Activated CD4-positive, alpha-beta T cell treated with anti-CD3 and anti-CD28 coated beads for 36 hours (primary cell): Measurements from ENCODE around the gene MAPK1IP1L. TPM values are rescaled to one million over a fixed set of nuclear protein-coding genes. Genes with fewer than 3 reads are reported as not detected.

ENCODE experiments used
- ATAC-seq: fragments of 200-7000 bp; cut with Tn5 transposase; one replicate; pipeline ENCODE4 v1.10.0; 2021; ENCODE audit warnings: mild to moderate bottlenecking, moderate library complexity
- CTCF ChIA-PET: fragments of 350-600 bp; sonication (Branson Sonifier 250); formaldehyde crosslinking; loops from one replicate; lab custom pipeline; 2021; ENCODE audit warnings: antibody characterized with exemption; lab: Charles Lee
- POLR2A ChIA-PET: fragments of 350-600 bp; sonication (Branson Sonifier 250); formaldehyde crosslinking; loops from one replicate; lab custom pipeline; 2021; ENCODE audit warnings: antibody characterized with exemption, inconsistent platforms; lab: Charles Lee
- DNase-seq: peaks from one replicate; pipeline ENCODE4 v3.0.0-alpha.2; 2020
- H3K27ac Mint-ChIP-seq: one replicate; pipeline ENCODE4 v1.8.0; 2021; ENCODE audit warnings: mixed read lengths
- H3K27me3 Mint-ChIP-seq: one replicate; pipeline ENCODE4 v1.8.0; 2021; ENCODE audit warnings: mixed read lengths
- H3K36me3 Mint-ChIP-seq: one replicate; pipeline ENCODE4 v1.8.0; 2021; ENCODE audit warnings: low read depth, mixed read lengths
- H3K4me1 Mint-ChIP-seq: one replicate; pipeline ENCODE4 v1.8.0; 2021; ENCODE audit warnings: mixed read lengths
- H3K4me3 Mint-ChIP-seq: one replicate; pipeline ENCODE4 v1.8.0; 2021; ENCODE audit warnings: mild to moderate bottlenecking, moderate library complexity, mixed read lengths
- H3K9me3 Mint-ChIP-seq: one replicate; pipeline ENCODE4 v1.8.0; 2021; ENCODE audit warnings: low read depth, mixed read lengths
- intact Hi-C, 2 experiments: fragments of 100-400 bp; cut with DNase I in 1 of 2; cut with micrococcal nuclease in 1 of 2; formaldehyde crosslinking; loops; one replicate each; pipeline versions ENCODE4 v1.14.2 to v1.15.1; 2022 to 2024; cut with DNase I, micrococcal nuclease
- total RNA-seq, 2 experiments: library from RNA; stranded (reverse); gene quantifications; one replicate each; pipeline ENCODE4 v1.2.3, GENCODE V29; 2021

Gene MAPK1IP1L
- total RNA-seq, 2 experiments from 2014 or later = 98.6 to 180 TPM

DNA sequence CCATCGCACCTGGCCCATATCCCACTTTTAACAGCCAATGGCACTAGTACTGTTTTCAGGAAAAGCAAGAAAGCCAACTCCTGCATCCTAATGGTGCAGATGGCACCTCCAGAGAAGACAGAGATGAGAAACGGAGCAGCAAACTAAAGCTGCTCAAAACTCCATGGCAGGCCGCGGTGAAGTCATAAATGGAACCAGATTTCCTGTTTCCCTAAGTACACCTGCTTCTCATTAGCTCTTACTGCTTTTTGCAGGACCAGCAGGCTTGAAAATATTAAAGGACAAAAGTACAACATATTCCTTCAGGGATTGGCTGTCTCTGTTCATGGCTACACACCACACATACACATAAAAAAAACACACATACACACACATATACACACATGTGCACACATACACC is 40.9 kb downstream of the MAPK1IP1L start:
- H3K9me3 Mint-ChIP-seq = no peaks in the 10 kb centered on the region
- ATAC-seq = no peak
- H3K27ac Mint-ChIP-seq = no peak overlapping the region
- CTCF ChIA-PET = interaction anchor here (0.9 to 2.2 kb wide), 4 partner anchors 41 to 121 kb away, joined by 3 to 8 read pairs (median 4); partner anchors contain the start of gene MAPK1IP1L
- DNase-seq = no peak
- H3K27me3 Mint-ChIP-seq = no peaks in the 10 kb centered on the region
- intact Hi-C loops = loop anchor here in 1 of 2 experiments (10.0 kb wide), 1 partner anchor 282 kb away; no protein-coding TSS in a partner anchor
- peaks cover 8% of the 10 kb centered on the region for H3K4me1 Mint-ChIP-seq
- H3K4me3 Mint-ChIP-seq = no peak overlapping the region
- POLR2A ChIA-PET = no interaction called here
- H3K36me3 Mint-ChIP-seq = no peaks in the 10 kb centered on the region

DNA sequence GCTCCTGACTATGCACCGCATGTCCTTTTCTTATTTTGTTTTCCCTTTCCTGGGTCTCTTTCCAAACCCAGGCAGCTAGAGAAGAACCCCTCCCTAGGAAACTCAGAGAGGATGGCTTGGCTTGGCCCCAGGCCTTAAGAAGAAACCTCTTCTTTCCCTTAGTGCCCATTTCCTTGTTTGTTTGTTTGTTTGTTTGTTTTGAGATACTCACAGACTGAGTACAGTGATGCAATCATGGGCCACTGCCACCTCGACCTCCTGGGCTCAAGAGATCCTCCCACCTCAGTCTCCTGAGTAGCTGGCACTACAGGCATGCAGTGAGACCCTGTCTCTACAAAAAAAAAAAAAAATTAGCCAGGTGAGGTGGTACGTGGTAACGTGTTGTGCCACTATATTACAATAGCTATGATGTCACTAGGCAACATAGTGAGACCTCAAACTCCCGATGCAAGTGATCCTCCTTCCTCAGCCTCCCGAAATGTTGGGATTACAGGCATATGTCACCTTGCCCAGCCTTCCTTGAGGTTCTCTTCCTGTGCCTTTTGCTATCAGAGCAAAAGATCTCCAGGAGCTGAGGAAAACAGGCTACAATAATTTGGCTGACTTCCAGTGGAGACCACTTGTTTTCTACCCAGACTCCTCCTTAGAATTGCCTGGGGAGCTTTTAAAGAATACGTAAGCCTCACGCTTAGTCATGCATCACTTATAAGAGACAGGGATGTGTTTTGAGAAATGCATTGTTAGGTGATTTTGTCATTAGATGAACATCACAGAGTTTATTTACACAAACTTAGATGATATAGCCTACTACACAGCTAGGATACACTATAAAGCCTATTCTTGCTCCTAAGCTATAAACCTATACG is 43.1 kb downstream of the MAPK1IP1L start:
- H3K27ac Mint-ChIP-seq = no peak overlapping the region
- ChIA-PET CTCF (interaction anchor here (0.7 to 1.5 kb wide), 7 partner anchors 8 to 260 kb away, joined by 3 to 5 read pairs (median 3); no protein-coding TSS in a partner anchor), POLR2A (no interaction called here)
- no peak overlapping the region for H3K4me3 Mint-ChIP-seq
- H3K27me3 Mint-ChIP-seq = no peaks in the 10 kb centered on the region
- H3K4me1 Mint-ChIP-seq = peaks cover 20% of the 10 kb centered on the region
- intact Hi-C loops = loop anchor here in 1 of 2 experiments (5.0 to 10.0 kb wide), 2 partner anchors 280 to 338 kb away; no protein-coding TSS in a partner anchor
- DNase-seq (no peak), ATAC-seq (no peak)
- no peaks in the 10 kb centered on the region for H3K36me3 Mint-ChIP-seq
- H3K9me3 Mint-ChIP-seq = no peaks in the 10 kb centered on the region

DNA sequence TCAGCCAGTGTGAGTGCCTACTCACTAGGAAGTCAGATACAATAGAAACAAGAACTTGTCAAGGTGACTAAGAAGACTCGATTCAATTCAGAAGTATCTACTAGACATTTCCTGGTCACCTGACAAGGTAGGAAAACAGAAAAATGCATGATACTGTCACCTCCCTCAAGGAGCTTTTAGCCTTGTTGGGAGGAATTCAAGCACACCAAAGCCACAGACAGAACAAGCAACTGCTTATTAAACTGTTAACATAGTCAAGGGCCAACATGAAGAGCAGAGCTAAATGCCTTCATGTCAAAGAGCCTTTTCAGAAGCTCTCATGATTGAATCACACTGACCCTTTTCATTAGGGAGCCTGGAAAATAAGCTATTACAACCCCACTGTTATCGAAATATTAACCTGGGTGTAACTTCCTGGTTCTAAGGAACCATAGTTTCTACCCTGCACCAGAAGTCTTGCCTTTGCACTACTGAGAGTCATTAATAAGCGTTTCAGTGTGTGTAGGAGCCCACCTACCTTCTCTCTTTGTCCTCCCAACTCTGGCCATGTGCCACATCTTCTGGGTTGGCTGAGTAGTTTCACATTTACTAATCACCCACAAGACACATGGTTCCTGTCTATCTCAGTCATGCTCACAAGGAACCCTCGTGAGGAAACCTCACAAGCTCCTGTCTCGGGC is 46.6 kb downstream of the MAPK1IP1L start:
- no peaks in the 10 kb centered on the region for H3K36me3 Mint-ChIP-seq
- H3K4me3 Mint-ChIP-seq = no peak overlapping the region
- peaks cover 31% of the 10 kb centered on the region for H3K4me1 Mint-ChIP-seq
- ChIA-PET POLR2A (interaction anchor here (0.7 to 1.5 kb wide), 4 partner anchors 10 to 256 kb away, joined by 3 to 5 read pairs (median 3); no protein-coding TSS in a partner anchor), CTCF (interaction anchor here (0.5 to 1.9 kb wide), 9 partner anchors 9 to 234 kb away, joined by 3 to 9 read pairs (median 4); partner anchors contain the start of gene MAPK1IP1L)
- H3K27ac Mint-ChIP-seq = peak overlapping the region; percentile 81
- peak; percentile 75 for ATAC-seq
- H3K9me3 Mint-ChIP-seq = no peaks in the 10 kb centered on the region
- peak; percentile 71 for DNase-seq
- H3K27me3 Mint-ChIP-seq = no peaks in the 10 kb centered on the region
- intact Hi-C loops = loop anchor here (1.0 to 10.0 kb wide), 4 partner anchors 29 to 334 kb away; partner anchors contain the start of gene MAPK1IP1L (in 1 of the 2)

DNA sequence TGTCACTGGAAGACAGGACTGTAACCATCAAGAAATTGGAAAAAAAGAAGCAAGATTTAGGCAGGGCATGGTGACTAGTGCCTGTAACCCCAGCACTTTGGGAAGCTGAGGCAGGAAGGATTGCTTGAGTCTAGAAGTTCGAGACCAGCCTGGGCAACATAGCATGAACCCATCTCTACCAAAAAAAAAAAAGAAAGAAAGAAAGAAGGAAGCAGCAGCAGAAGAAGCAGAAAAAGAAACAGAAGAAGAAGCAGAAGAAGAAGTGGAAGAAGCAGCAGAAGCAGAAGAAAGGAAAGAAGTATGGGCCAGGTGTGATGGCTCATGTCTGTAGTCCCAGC is 47.1 kb downstream of the MAPK1IP1L start:
- Mint-ChIP-seq H3K27ac (peak overlapping the region; percentile 81), H3K9me3 (no peaks in the 10 kb centered on the region), H3K4me3 (no peak overlapping the region), H3K36me3 (no peaks in the 10 kb centered on the region), H3K4me1 (peaks cover 36% of the 10 kb centered on the region), H3K27me3 (no peaks in the 10 kb centered on the region)
- DNase-seq (no peak), ATAC-seq (no peak)
- intact Hi-C loops = loop anchor here in 1 of 2 experiments (1.0 to 10.0 kb wide), 3 partner anchors 47 to 334 kb away; partner anchors contain the start of gene MAPK1IP1L
- CTCF ChIA-PET = interaction anchor here (0.7 to 1.9 kb wide), 7 partner anchors 9 to 234 kb away, joined by 3 to 9 read pairs (median 5); partner anchors contain the start of gene MAPK1IP1L
- POLR2A ChIA-PET = interaction anchor here (0.7 to 1.5 kb wide), 4 partner anchors 9 to 256 kb away, joined by 3 to 5 read pairs (median 3); no protein-coding TSS in a partner anchor

DNA sequence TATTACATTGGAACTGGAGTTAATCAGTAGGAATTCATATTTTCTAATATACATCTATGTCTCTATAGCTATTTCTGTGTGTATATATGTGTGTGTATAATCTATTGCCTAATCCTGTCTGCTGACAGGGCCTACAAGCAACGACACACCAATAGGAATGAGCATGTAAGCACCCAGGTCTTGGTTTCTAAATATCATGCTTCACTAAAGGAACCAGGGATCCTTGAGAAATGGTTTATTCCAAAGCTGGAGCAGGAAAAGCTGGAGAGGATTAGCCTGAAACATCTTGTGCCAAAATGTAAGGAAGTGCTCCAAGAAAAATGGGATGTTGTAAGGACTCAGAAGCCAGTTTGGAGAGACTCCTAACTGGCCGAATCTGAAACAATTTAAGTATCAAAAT is 48.3 kb downstream of the MAPK1IP1L start:
- ChIA-PET POLR2A (no interaction called here), CTCF (no interaction called here)
- H3K36me3 Mint-ChIP-seq = no peaks in the 10 kb centered on the region
- H3K27ac Mint-ChIP-seq = no peak overlapping the region
- H3K4me3 Mint-ChIP-seq = no peak overlapping the region
- H3K27me3 Mint-ChIP-seq = no peaks in the 10 kb centered on the region
- ATAC-seq = no peak
- DNase-seq = no peak
- peaks cover 2% of the 10 kb centered on the region for H3K9me3 Mint-ChIP-seq
- intact Hi-C loops = loop anchor here in 1 of 2 experiments (5.0 to 10.0 kb wide), 2 partner anchors 275 to 333 kb away; no protein-coding TSS in a partner anchor
- H3K4me1 Mint-ChIP-seq = peaks cover 47% of the 10 kb centered on the region

DNA sequence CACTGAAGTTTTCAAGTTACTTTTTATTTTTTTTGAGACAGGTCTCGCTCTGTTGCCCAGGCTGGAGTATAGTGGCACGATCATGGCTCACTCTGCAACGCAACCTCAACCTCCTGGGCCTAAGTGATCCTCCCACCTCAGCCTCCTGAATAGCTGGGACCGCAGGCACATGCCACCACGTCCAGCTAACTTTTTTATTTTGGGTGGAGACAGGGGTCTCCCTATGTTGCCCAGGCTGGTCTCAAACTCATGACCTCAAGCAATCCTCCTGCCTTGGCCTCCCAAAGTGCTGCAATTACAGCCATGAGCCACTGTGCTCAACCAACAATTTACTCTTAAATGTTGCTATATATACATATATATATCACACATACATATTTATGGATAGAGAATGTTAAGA is 50.3 kb downstream of the MAPK1IP1L start:
- H3K27ac Mint-ChIP-seq = no peak overlapping the region
- POLR2A ChIA-PET = interaction anchor here (0.7 to 1.0 kb wide), 2 partner anchors 50 to 220 kb away, joined by 3 read pairs; partner anchors contain the start of gene MAPK1IP1L

DNA sequence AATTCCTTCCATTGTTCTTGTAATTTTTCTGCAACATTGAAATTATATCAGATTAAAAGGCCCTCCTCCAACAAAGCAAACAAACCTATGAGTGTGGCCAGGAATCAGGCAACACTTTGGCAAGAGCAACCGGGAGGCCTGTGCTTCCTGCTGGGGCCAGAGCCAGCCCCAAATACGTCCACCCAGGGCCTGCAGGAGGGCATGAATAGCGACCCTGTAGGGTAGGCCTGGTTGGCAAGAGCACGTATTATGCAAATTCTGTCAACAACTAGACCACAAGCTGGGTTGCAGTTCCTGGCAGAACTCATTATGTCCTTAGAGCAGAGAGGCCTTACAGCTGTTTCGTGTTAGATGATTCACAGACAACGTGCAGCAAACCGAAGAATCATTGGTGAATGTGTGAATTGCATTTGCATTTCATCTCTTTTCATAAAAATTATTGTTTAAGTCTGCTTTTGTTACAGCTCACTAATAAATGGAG is 50.7 kb downstream of the MAPK1IP1L start:
- DNase-seq = peak; percentile 72
- peaks cover 2% of the 10 kb centered on the region for H3K9me3 Mint-ChIP-seq
- ATAC-seq = peak; percentile 62
- no peaks in the 10 kb centered on the region for H3K27me3 Mint-ChIP-seq
- ChIA-PET POLR2A (interaction anchor here (0.6 to 1.0 kb wide), 4 partner anchors 51 to 221 kb away, joined by 3 to 5 read pairs (median 4); partner anchors contain the start of gene MAPK1IP1L), CTCF (interaction anchor here (0.7 to 2.4 kb wide), 6 partner anchors 8 to 344 kb away, joined by 3 to 8 read pairs (median 4); partner anchors contain the start of gene MAPK1IP1L)
- intact Hi-C loops = no loop called here
- H3K27ac Mint-ChIP-seq = peak overlapping the region; percentile 89
- peaks cover 43% of the 10 kb centered on the region for H3K4me1 Mint-ChIP-seq
- no peaks in the 10 kb centered on the region for H3K36me3 Mint-ChIP-seq
- H3K4me3 Mint-ChIP-seq = peak overlapping the region; percentile 49

More for the DNA sequence above, 50.3 kb downstream of the MAPK1IP1L start:
- CTCF ChIA-PET = interaction anchor here (1.5 to 2.4 kb wide), 3 partner anchors 8 to 50 kb away, joined by 4 to 8 read pairs (median 5); partner anchors contain the start of gene MAPK1IP1L
- DNase-seq (no peak), ATAC-seq (no peak)
- intact Hi-C loops = no loop called here
- Mint-ChIP-seq H3K4me1 (peaks cover 47% of the 10 kb centered on the region), H3K36me3 (no peaks in the 10 kb centered on the region), H3K9me3 (peaks cover 2% of the 10 kb centered on the region), H3K4me3 (no peak overlapping the region), H3K27me3 (no peaks in the 10 kb centered on the region)

DNA sequence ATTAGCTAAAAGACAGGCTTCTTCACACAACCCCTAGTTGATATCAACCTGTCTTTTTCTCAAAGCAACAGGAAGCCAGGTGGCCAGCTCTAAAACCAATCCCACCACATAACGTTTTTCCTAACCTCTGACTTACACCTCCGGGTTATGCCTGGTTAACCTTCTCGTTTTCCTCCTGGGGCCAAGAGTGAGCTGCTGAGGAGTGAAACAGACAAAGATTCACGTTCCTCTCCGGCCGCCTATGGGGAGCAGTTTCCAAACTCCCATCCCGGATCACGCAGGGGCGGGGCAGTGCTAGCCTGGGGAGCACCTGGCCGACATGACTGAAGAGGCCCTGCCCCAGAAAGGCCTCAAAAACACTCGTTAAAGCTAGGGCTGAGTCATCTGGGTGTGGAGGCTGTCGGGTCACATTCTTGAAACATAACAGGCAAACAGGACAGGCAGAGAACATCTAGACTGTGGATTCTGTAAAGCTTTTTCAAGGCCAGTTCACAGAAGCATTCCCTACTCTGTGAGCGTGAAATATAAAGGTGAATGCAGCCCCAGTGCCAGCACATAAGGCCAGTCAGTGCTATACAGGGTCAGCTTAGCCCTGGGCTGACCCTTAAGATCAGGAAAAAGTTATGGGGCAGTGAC is 51.7 kb downstream of the MAPK1IP1L start:
- peak overlapping the region; percentile 49 for H3K4me3 Mint-ChIP-seq
- no peaks in the 10 kb centered on the region for H3K27me3 Mint-ChIP-seq
- ChIA-PET CTCF (interaction anchor here (0.8 to 2.4 kb wide), 7 partner anchors 9 to 56 kb away, joined by 3 to 8 read pairs (median 4); partner anchors contain the start of gene MAPK1IP1L), POLR2A (no interaction called here)
- intact Hi-C loops = loop anchor here in 1 of 2 experiments (1.0 kb wide), 1 partner anchor 88 kb away; the partner anchor contains the start of gene DLGAP5
- ATAC-seq (peak; percentile 69), DNase-seq (peak; percentile 66)
- H3K9me3 Mint-ChIP-seq = peaks cover 2% of the 10 kb centered on the region
- peak overlapping the region; percentile 89 for H3K27ac Mint-ChIP-seq
- no peaks in the 10 kb centered on the region for H3K36me3 Mint-ChIP-seq
- peaks cover 42% of the 10 kb centered on the region for H3K4me1 Mint-ChIP-seq

DNA sequence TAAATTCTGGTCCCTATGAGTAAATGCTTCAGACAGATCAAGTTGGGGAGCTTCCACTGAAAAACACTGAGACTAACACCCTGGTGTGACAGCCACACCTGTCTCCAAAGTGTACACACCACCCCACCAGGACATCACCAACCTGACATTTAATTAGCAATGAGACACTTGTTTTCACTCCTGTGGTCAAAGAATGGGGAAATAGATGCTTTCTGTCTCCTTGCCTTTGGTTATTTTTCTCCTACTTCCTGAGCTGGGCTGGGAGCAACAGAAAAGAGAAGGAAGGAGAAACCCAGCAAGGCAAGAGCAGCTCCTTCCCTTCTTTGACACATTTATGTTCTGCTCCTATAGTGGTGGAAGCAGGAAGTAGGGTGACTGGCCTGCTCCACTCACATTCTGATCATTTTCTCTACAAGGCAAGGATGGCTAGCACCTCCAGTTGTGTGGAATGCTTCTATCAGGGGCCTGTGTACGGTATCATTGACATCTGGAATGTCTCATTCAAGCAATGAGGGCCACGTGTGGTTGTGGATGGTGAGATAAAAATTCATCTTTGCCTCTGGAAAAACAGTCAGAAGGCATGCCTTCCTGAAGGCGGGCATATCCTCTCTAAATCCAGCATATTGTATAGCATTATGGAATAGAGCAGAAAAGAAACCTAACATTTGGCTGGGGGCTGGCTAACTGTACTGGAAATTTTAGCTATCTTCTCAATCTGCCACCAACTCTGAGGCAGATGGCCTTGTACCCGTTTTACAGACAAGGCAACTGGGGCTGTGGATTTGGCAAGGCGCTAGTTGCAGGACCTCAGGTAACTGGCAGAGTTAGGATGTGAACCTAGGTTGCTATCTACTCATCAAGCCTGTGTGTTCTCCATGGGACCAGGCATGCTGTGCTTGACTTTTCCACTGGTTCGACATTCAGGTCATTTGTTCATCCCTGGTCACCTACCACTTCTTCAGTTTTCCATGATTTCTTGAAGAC is 52.8 kb downstream of the MAPK1IP1L start:
- intact Hi-C loops = loop anchor here in 1 of 2 experiments (1.0 kb wide), 1 partner anchor 87 kb away; the partner anchor contains the start of gene DLGAP5
- CTCF ChIA-PET = interaction anchor here (0.6 to 1.1 kb wide), 2 partner anchors 35 to 52 kb away, joined by 3 read pairs; no protein-coding TSS in a partner anchor
- H3K4me1 Mint-ChIP-seq = peaks cover 42% of the 10 kb centered on the region
- peak overlapping the region; percentile 60 for H3K27ac Mint-ChIP-seq
- POLR2A ChIA-PET = interaction anchor here (0.5 kb wide), 1 partner anchor 85 kb away, joined by 4 read pairs; no protein-coding TSS in a partner anchor
- H3K4me3 Mint-ChIP-seq = no peak overlapping the region
- DNase-seq (no peak), ATAC-seq (no peak)
- H3K36me3 Mint-ChIP-seq = no peaks in the 10 kb centered on the region
- no peaks in the 10 kb centered on the region for H3K27me3 Mint-ChIP-seq
- peaks cover 2% of the 10 kb centered on the region for H3K9me3 Mint-ChIP-seq
